GM20000 (cell line): Measurements from ENCODE around the gene SPRR3.

Source experiments
- DNase-seq: peaks from one replicate; pipeline ENCODE4 v3.0.0; 2012; ENCODE audit warnings: low spot score
- CTCF ChIP-seq: IDR thresholded peaks from 2 replicates; pipeline ENCODE4 v1.5.1; 2012; ENCODE audit warnings: mild to moderate bottlenecking, control low read depth; ENCODE audit errors: extremely low read depth, missing control alignments

SPRR3 gene

GRCh38 chr1:152970495-152970894 is 31.1 kb upstream of the SPRR3 start, which contains the start of gene SPRR4:
Gene SPRR4, plus strand, starts transcription at chr1:152970648. Its CDS starts 1,243 bp downstream, at chr1:152971891.
- DNase-seq: no peak
- TF ChIP-seq CTCF: no peak

DNA sequence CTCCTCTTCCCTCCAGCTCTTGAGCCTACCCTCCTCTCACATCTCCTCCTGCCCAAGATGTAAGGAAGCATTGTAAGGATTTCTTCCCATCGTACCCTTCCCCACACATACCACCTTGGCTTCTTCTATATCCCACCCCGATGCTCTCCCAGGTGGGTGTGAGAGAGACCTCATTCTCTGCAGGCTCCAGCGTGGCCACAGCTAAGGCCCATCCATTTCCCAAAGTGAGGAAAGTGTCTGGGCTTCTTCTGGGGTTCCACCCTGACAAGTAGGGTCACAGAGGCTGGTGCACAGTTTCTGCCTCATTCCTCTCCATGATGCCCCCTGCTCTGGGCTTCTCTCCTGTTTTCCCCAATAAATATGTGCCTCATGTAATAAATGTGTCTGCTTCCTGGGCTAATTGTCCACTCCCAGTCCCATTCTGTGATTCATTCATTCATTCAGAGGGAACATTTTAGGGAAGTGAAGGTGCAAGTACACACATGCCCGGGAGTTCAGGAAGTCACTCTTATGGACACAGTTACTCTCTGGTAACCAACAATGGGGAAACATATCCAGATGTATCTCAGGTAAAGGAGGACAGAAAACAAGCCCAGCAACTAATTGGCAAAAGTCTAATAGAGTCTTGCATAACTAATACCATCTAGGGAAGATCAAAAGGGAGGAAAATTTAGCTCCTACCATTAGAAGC is 29.2 kb upstream of the SPRR3 start:
- no peak for TF ChIP-seq CTCF

GRCh38 chr1:152976688-152977087 is 24.9 kb upstream of the SPRR3 start:
- TF ChIP-seq CTCF: no peak
- no peak for DNase-seq

More for the DNA sequence above, 29.2 kb upstream of the SPRR3 start:
- DNase-seq: no peak

- no peak for TF ChIP-seq CTCF
These were observed 23.9 kb upstream of the SPRR3 start for GRCh38 chr1:152977614-152978013.

GRCh38 chr1:152980676-152981075 is 20.9 kb upstream of the SPRR3 start:
- DNase-seq: no peak
- TF ChIP-seq CTCF: no peak

More at GRCh38 chr1:152977614-152978013, 23.9 kb upstream of the SPRR3 start:
- no peak for DNase-seq

DNA sequence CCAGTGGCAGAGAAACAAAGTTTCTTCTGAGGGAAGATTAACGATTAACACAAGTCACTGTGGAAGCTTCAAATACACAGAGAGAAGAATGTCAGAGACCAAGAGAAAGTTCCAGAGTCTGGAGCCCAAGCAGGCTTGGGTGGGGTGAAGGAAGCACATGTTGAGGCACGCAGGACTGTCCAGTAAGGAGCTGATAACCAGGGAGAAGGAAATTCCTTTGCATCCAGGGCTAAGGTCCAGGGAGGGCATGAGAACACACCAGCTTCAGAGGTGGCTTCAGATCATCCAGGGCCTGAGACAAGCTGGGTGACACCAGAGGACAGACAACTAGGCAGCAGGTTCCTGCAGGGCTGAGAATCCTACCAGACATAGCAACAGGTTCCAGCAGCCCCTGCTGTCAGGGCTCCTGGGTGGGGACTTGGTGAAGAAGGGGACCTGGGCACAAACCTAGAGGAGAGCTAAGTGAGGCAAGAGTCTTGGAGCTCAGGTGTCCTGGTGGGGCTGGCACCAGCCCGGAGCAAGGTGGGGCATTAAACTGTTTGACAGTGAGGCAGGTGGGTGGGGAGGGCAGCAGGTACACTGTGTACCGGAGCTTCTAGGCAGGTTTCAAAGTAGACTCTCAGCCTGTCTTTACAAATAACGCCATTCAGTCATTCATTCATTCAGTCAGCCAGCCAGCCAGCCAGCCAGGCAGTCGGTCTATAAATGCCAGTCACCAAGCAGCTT is 20.2 kb upstream of the SPRR3 start:
- TF ChIP-seq CTCF: no peak
- no peak for DNase-seq

- DNase-seq: no peak
- TF ChIP-seq CTCF: no peak
These were observed 19.5 kb upstream of the SPRR3 start for GRCh38 chr1:152982076-152982475.
